ENCODE measurements around the gene SPEM1. TPM values are rescaled to one million over a fixed set of nuclear protein-coding genes. Genes with fewer than 3 reads are reported as not detected.
A peak's percentile ranks its signal among the peaks of the same experiment; 100 is the strongest.

Gene SPEM1
- polyA plus RNA-seq, 6 donors from 2014 or later = not detected

GRCh38 chr17:7442142-7442541, 22.0 kb downstream of the SPEM1 start:
- peak overlapping the region in 2 of 8 donors; percentile 16 to 29 for H3K4me3 Mint-ChIP-seq
- H3K27ac Mint-ChIP-seq = peak overlapping the region in 1 of 6 donors; percentile 19
- H3K4me1 Mint-ChIP-seq = peaks cover 42 to 60% (median 55%) of the 10 kb centered on the region in 3 donors
- peaks cover 0 to 36% of the 10 kb centered on the region in 2 donors for H3K36me3 Mint-ChIP-seq
- peaks cover 0 to 2% (median 0%) of the 10 kb centered on the region in 7 donors for H3K9me3 Mint-ChIP-seq
- no peak for DNase-seq
- ATAC-seq (ENCODE audit: low read depth in 2 of 2) = no peak
- H3K27me3 Mint-ChIP-seq = peaks cover 49 to 91% (median 87%) of the 10 kb centered on the region in 3 donors

DNA sequence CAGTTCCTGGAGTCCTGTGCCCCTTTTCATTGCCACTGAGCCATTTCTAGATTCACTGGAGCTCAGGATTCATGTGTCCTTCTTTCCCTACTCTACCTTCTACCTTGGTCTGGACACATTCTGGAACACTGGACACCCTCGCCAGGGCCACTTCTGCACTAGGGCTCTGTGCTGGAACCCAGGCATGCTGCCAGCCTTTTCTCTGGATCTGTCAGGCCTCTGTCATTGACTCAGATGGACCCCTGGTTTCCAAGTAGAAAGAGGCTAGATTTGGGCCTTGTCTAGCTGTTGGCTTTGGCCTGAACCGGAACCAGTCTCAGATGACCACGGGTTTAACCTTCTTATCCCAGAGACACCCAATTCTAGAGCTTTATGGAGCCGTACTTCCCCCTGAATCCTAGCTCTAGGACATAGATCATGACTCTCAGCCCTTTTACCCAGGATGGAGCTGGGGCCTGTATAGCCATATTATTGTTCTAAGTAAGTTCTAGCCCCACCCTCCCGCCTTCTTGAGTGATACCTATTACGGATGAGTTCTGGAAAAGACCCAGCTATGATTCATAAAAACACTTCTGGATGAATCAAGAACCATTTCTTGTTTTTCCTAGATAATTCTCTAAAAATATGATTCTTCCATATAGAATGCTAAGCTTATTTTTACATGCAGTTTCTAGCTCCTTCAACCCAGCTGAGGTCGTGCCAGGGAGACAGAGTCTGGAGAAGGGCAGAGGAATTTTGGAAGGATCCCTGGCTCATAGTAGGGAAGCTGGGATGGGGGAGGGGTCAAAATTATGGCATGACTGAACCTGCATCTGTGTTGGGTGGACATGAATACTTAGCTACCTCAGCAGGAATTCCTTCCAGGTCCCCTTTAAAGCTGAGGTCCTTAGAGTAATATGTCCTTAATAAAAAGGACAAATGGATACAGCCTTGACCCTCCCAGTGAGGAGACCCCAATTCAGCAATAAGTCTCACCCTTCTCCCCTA, 23.7 kb downstream of the SPEM1 start:
- Mint-ChIP-seq H3K27ac (peak overlapping the region in 1 of 6 donors; percentile 24), H3K27me3 (peaks cover 56 to 90% (median 87%) of the 10 kb centered on the region in 3 donors), H3K9me3 (peaks cover 0 to 5% (median 0%) of the 10 kb centered on the region in 7 donors), H3K36me3 (peaks cover 0 to 36% of the 10 kb centered on the region in 2 donors), H3K4me1 (peaks cover 36 to 49% (median 47%) of the 10 kb centered on the region in 3 donors), H3K4me3 (peak overlapping the region in 3 of 8 donors; percentile 17 to 92 (median 79))
- no peak for ATAC-seq (ENCODE audit: low read depth in 2 of 2)
- DNase-seq = no peak

DNA sequence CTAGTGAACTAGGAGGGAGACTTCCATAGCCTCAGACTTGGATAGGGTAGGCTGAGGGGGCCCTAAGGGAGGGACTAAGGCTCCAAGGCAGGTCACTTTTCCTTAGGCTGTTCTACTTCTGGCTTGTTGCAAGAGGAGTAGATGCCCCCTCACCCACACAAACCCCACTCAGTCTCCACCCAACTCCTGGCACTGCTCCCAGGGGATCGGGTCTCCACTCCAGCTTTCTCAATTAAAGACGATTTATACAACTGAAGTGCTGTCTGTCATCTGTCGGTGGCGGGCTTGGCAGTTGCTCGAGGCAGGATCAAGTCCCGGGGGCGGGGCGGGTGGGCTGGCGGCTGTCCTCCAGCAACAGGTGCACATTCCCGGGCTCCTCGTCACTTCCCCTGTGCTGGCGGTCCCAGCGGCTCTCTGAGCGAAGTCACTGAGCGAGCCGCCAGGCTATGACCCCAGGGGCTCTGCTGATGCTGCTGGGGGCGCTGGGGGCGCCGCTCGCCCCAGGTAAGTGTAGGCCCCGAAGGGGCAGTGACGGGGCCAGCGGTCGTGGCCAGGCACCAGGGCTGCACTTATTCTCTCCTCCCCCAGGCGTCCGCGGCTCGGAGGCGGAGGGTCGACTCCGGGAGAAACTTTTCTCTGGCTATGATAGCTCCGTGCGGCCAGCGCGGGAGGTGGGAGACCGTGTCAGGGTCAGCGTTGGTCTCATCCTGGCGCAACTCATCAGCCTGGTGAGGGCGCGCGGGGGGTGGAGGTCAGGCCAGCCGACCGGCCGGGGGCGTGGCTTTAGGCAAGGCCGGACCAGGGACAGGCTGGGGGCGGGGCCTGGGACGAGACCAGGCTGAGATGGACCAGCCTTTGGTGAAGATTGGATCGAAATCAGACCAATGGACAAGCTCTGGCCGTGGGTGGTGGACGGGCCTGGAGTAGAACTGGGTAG, 24.8 kb downstream of the SPEM1 start, which contains the start of gene CHRNB1:
Gene CHRNB1 (plus strand): TSS at position 380 of the 937 bp plus-strand sequence. CDS start 67 bp downstream, at position 447.
- peak within 1 kb of the TSS in 2 of 6 donors; percentile 11 to 93 for H3K27ac Mint-ChIP-seq
- peaks cover 53 to 92% (median 86%) of the 10 kb centered on the region in 3 donors for H3K27me3 Mint-ChIP-seq
- peaks cover 0 to 5% (median 0%) of the 10 kb centered on the region in 7 donors for H3K9me3 Mint-ChIP-seq
- peak; percentile 45 to 52 for ATAC-seq (ENCODE audit: low read depth in 2 of 2)
- peak within 1 kb of the TSS; percentile 60 to 93 (median 89) for H3K4me3 Mint-ChIP-seq
- no peak for DNase-seq
- H3K4me1 Mint-ChIP-seq = peaks cover 28 to 41% (median 37%) of the 10 kb centered on the region in 3 donors
- peaks cover 0 to 32% of the 10 kb centered on the region in 2 donors for H3K36me3 Mint-ChIP-seq

GRCh38 chr17:7445619-7445968, 25.5 kb downstream of the SPEM1 start:
- peak; percentile 78 to 85 for ATAC-seq (ENCODE audit: low read depth in 2 of 2)
- peaks cover 22 to 34% (median 31%) of the 10 kb centered on the region in 3 donors for H3K4me1 Mint-ChIP-seq
- H3K9me3 Mint-ChIP-seq = peaks cover 0 to 5% (median 0%) of the 10 kb centered on the region in 7 donors
- peaks cover 53 to 91% (median 80%) of the 10 kb centered on the region in 3 donors for H3K27me3 Mint-ChIP-seq
- H3K36me3 Mint-ChIP-seq = peaks cover 0 to 26% of the 10 kb centered on the region in 2 donors
- H3K4me3 Mint-ChIP-seq = peak overlapping the region; percentile 60 to 93 (median 89)
- no peak for DNase-seq
- H3K27ac Mint-ChIP-seq = peak overlapping the region in 2 of 6 donors; percentile 11 to 93

DNA sequence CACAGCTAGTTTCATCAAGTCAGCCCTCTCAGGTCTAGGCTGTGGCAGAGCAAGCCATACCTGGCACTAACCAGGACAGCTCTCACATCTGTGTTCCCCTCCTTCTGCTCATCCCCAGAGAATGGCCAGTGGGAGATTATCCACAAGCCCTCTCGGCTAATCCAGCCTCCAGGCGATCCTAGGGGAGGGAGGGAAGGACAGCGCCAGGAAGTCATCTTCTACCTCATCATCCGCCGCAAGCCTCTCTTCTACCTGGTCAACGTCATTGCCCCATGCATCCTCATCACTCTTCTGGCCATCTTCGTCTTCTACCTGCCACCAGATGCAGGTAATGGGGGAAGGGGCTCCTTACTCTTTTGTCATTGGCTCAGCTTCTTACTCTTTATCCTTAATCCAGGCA, 28.3 kb downstream of the SPEM1 start:
- Mint-ChIP-seq H3K27me3 (peaks cover 41 to 68% (median 54%) of the 10 kb centered on the region in 3 donors), H3K27ac (no peak overlapping the region), H3K36me3 (peaks cover 0 to 21% of the 10 kb centered on the region in 2 donors), H3K4me3 (no peak overlapping the region), H3K4me1 (peaks cover 21 to 26% (median 26%) of the 10 kb centered on the region in 3 donors), H3K9me3 (peaks cover 0 to 5% (median 0%) of the 10 kb centered on the region in 7 donors)
- no peak for DNase-seq
- ATAC-seq (ENCODE audit: low read depth in 2 of 2) = no peak

DNA sequence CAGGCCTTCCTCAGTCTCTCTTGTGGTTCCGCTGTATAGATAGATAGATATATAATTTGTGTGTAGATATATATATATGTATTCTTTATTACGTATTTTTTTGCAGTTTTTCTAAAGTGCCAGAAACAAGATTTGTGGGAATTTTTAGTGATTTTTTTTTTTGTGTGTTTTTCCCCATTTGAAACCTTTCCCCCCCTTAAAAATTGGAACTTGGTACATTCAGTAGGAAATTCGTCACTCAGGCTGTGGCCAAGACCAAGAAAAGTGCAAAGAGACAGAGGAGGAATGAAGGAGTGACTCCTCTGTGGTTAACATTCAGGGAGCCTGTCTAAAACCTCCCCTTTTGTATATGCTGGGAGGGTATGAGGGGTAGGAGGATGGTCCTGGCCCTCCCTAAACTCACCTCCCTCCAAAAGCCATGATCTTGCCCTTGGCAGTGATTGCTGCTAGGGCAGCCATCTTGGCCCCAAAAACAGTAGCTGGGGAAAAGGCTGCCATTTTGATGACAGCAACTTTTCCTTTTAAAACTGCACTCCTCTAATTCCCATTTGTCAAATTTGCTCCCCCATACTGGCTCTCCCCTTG, 39.9 kb downstream of the SPEM1 start:
- no peak overlapping the region for H3K27ac Mint-ChIP-seq
- H3K27me3 Mint-ChIP-seq = peaks cover 0 to 3% (median 0%) of the 10 kb centered on the region in 3 donors
- no peaks in the 10 kb centered on the region for H3K9me3 Mint-ChIP-seq
- no peak for ATAC-seq (ENCODE audit: low read depth in 2 of 2)
- peak overlapping the region in 1 of 8 donors; percentile 57 for H3K4me3 Mint-ChIP-seq
- peaks cover 0 to 5% of the 10 kb centered on the region in 2 donors for H3K36me3 Mint-ChIP-seq
- H3K4me1 Mint-ChIP-seq = peaks cover 4 to 22% (median 15%) of the 10 kb centered on the region in 3 donors
- no peak for DNase-seq

DNA sequence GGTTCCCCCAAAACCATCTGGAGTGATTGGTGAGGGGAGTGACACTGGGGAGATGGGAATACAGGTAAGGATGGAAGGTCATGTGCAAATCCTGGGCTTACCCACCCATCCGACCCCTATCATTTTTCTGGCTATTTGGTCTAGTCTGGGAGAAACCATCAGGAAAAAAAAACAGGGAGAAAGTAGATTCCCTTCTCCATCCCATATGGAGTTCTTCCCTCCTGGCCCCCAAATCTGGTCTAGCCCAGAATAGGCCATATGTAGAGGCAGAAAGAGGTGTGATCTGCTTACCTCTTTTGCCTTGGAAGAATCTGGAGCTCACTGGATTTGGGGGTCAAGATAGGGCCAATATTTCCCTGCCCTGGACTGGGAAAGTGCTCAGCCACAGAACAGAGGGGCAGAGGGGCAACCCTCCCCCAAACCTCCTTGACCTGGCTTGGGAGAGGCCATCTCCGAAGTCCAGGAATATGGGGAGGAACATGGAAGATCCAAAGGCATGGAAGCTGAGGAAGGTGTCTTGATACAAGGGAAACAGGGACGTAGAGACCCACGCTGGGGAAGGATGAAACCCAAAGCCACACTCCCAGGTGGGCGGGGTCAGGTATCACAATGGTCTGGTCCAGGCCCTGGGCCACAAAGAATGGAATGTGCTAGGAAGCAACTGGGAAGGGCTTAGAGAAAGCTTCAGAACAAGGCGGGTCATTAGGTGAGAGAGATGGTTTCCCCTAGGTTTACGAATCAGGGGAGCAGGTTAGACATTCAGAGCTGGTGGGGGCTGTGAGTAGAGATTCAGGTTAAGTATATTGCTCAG, 40.9 kb downstream of the SPEM1 start:
- peaks cover 0 to 15% (median 9%) of the 10 kb centered on the region in 3 donors for H3K4me1 Mint-ChIP-seq
- ATAC-seq (ENCODE audit: low read depth in 2 of 2) (no peak), DNase-seq (no peak)
- H3K27me3 Mint-ChIP-seq = no peaks in the 10 kb centered on the region
- H3K36me3 Mint-ChIP-seq = peaks cover 0 to 2% of the 10 kb centered on the region in 2 donors
- no peak overlapping the region for H3K4me3 Mint-ChIP-seq
- H3K9me3 Mint-ChIP-seq = no peaks in the 10 kb centered on the region
- peak overlapping the region in 3 of 6 donors; percentile 20 to 85 (median 65) for H3K27ac Mint-ChIP-seq

- DNase-seq (no peak), ATAC-seq (ENCODE audit: low read depth in 2 of 2) (no peak)
- Mint-ChIP-seq H3K4me3 (no peak overlapping the region), H3K27me3 (no peaks in the 10 kb centered on the region), H3K27ac (peak overlapping the region in 1 of 6 donors; percentile 18), H3K4me1 (peaks cover 13 to 20% (median 15%) of the 10 kb centered on the region in 3 donors), H3K36me3 (peaks cover 0 to 8% of the 10 kb centered on the region in 2 donors), H3K9me3 (no peaks in the 10 kb centered on the region)
These were observed 42.6 kb downstream of the SPEM1 start for GRCh38 chr17:7462474-7463371.

- Mint-ChIP-seq H3K36me3 (peaks cover 0 to 8% of the 10 kb centered on the region in 2 donors), H3K9me3 (no peaks in the 10 kb centered on the region), H3K27me3 (no peaks in the 10 kb centered on the region), H3K4me3 (peak overlapping the region in 1 of 8 donors; percentile 14), H3K27ac (peak overlapping the region in 3 of 6 donors; percentile 18 to 64 (median 47)), H3K4me1 (peaks cover 13 to 25% (median 20%) of the 10 kb centered on the region in 3 donors)
- ATAC-seq (ENCODE audit: low read depth in 2 of 2) (no peak), DNase-seq (no peak)
These were observed 43.3 kb downstream of the SPEM1 start for GRCh38 chr17:7463372-7463846.

DNA sequence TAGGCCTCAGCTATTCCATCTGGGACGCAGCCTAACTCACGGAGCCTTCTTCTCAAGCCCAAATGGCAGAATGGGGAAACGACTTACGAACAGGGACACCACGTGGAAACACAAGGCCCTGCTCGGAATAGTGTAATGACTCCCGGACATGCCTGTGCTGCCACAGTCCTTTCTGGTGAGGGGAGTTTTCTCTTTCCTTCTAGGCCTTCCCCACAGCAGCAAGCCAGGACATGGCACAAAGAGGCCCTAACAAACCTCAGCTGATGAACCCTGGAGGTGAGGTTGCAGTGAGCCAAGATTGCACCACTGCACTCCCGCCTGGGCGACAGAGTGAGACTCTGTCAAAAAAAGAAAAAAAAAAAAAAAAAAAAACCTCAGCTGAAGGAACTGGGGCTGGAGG, 44.0 kb downstream of the SPEM1 start:
- DNase-seq (no peak), ATAC-seq (ENCODE audit: low read depth in 2 of 2) (no peak)
- H3K27me3 Mint-ChIP-seq = no peaks in the 10 kb centered on the region
- H3K4me3 Mint-ChIP-seq = no peak overlapping the region
- no peaks in the 10 kb centered on the region for H3K9me3 Mint-ChIP-seq
- peaks cover 0 to 8% of the 10 kb centered on the region in 2 donors for H3K36me3 Mint-ChIP-seq
- H3K4me1 Mint-ChIP-seq = peaks cover 17 to 30% (median 21%) of the 10 kb centered on the region in 3 donors
- H3K27ac Mint-ChIP-seq = peak overlapping the region in 1 of 6 donors; percentile 47

Data from naive B cell (primary cell).